D721Med (cell line): ENCODE measurements around the gene UCHL1.
"Not testable (repeated sequence)": the region's sequence is repeated elsewhere in the genome, so short reads cannot be mapped to it uniquely, and the experiment has no call there.

ENCODE experiments used
- DNase-seq: peaks from one replicate; pipeline ENCODE4 v3.0.0; 2011; ENCODE audit warnings: low spot score; ENCODE audit not compliant: insufficient read length
- FAIRE-seq: peaks from 2 replicates; lab custom pipeline; 2011; peaks lifted over from hg19 to GRCh38; lab: Jason Lieb, UNC
- TF ChIP-seq, protein P1 (sequence below): IDR thresholded peaks from 2 replicates; pipeline ENCODE4 v1.5.1; 2012; ENCODE audit warnings: mild to moderate bottlenecking, control low read depth; ENCODE audit not compliant: insufficient read depth; ENCODE audit errors: missing control alignments

The UCHL1 gene

DNA sequence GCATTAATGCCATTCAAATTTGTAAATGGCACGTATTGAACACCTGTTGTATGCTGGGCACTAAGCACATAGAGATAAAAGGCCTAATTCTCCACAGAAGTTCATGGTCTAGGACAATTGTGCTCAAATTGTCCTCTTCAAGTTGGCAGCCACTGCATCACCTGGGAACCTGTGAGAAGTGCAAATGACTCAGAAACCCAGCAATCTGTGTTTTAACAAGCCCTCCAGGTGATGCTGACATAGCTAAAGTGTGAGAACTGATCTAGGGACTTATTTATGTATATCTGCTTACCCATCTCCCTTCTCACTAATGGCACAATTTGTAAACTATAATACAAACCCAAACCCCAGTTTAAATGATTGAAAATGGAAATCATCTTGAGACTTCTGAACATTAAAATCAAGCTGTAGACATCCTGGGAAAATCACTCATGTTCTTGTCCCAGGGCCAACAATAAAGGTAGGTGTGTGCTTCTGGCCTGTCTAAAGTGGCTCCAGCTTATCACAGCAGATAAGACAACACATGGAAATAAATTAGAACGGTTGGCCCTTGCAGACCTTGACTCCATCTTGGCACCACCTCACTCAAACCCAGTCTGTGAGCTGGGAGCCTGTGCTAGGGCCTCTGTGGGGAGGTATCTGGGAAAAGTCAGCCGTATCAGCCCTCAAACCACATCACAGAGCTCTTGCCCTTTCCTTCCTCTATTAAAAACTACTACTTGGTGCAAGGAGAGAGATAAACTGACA lies 46.8 kb downstream of the UCHL1 start:
- FAIRE-seq (no peak), DNase-seq (no peak)
- TF ChIP-seq, protein P1, sequence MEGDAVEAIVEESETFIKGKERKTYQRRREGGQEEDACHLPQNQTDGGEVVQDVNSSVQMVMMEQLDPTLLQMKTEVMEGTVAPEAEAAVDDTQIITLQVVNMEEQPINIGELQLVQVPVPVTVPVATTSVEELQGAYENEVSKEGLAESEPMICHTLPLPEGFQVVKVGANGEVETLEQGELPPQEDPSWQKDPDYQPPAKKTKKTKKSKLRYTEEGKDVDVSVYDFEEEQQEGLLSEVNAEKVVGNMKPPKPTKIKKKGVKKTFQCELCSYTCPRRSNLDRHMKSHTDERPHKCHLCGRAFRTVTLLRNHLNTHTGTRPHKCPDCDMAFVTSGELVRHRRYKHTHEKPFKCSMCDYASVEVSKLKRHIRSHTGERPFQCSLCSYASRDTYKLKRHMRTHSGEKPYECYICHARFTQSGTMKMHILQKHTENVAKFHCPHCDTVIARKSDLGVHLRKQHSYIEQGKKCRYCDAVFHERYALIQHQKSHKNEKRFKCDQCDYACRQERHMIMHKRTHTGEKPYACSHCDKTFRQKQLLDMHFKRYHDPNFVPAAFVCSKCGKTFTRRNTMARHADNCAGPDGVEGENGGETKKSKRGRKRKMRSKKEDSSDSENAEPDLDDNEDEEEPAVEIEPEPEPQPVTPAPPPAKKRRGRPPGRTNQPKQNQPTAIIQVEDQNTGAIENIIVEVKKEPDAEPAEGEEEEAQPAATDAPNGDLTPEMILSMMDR: no peak

DNA sequence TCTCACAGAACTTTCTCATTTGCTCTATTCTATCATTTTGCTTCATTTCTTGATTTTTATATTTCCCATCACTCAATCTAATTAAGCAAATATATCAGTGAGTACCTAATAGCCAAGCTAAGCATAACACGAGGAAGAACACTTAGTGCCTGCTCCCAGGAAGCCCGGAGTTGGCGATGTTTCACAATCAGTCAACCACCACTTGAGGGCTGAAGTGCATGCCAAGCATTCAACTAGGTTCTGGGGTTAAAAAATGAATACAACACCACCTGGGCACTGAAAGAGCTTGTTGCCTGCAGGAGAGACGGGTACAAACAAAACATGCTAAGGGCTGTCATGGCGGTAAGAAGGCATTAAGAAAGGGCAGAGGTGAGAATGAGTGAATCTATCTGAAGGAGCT lies 47.5 kb downstream of the UCHL1 start:
- DNase-seq (no peak), FAIRE-seq (no peak)
- TF ChIP-seq, protein P1: no peak

DNA sequence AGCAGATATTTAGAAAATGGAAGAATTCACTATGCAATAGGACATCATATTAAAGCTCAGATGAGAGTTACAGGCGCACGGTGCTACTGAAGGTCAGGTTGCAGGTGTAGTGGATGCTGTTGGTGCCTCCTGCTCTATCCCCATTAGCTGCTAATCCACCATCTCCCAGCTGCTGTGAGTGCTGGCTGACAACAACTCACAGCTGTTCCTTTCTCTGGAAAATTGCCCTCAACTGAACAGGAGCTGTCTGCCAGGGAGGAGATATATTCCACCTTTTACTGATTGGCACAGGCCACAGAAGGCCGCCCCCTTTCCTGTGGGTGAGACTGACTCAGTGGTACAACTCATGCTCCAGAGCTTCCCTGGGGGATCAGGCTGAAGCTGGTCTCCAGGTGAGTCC lies 48.7 kb downstream of the UCHL1 start:
- peak; percentile 75 for FAIRE-seq
- DNase-seq: no peak
- TF ChIP-seq, protein P1: no peak

DNA sequence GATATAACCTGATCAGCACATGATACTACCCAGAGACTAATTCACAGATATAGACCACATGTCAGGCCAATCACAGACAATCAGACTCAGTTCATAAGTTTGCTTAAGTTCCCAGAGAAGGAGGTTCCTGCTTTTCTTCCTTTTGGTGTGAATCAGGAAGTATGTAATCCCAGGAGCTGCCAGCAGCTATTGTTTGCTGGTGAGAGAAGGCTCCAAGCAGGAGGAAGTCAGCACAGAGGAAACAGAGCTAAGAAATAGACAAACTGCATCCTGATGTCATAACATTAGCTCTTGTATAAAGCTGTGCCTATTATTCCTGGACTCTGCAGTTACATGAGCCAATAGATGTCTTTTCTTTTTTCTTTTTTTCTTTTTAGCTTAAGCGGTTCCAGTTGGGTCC lies 50.9 kb downstream of the UCHL1 start:
- FAIRE-seq: no peak
- no peak for DNase-seq
- TF ChIP-seq, protein P1: no peak

DNA sequence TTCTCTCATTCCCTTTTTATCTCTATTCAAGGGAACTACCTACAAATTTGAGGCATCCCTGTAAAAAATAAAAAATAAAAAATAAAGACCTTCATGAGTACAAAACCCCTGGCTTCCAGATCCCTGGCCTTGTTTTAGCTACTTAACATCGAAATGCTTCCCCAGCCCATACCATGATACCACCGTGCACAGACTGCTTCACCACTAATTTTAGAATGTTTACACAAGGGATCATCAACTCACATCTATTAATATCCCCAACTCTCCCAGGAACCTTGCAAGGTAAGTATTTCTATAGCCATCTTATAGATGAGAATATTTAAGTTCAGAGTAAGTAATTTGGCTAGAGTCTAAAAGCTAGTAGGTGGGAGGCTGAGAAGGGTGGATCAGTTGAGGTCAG lies 51.7 kb downstream of the UCHL1 start:
- DNase-seq: no peak
- FAIRE-seq: no peak
- TF ChIP-seq, protein P1: no peak

DNA sequence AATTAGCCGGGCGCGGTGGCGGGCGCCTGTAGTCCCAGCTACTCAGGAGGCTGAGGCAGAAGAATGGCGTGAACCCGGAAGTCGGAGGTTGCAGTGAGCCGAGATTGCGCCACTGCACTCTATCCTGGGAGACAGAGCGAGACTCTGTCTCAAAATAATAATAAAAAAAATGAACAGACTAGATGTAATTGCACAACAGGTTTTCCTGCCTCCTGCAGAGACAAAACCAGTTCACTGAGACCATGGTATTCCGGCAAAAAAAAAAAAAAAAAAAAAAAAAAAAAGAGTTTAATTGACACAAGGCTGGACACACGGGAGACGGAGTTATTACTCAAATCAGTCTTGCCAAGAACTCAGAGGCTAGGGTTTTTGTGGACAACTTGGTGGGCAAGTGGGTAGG lies 58.7 kb downstream of the UCHL1 start:
- DNase-seq, FAIRE-seq: not testable (repeated sequence)

DNA sequence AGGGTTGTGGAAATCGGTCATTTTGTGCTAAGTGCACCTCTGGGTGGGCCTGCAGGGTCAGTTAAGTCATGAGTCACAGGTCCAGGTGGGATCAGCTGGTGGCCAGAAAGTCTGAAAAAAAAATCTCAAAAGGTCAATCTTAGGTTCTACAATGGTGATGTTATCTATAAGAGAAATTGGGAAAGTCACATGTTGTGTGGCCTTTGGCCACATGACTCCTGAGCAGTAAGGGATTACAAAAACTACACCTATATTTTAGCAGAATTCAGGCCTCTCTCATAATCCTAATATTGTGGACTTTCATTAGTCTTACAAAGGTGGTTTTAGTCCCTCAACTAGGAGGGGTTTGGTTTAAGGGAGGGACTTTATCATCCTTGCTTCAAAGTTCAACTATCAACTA lies 59.1 kb downstream of the UCHL1 start:
- FAIRE-seq (no peak), DNase-seq (no peak)
- TF ChIP-seq, protein P1: no peak
